H7 (cell line): ENCODE results near the gene TLX3. TPM values are rescaled to one million over a fixed set of nuclear protein-coding genes. Genes with fewer than 3 reads are reported as not detected.
A peak's percentile ranks its signal among the peaks of the same experiment; 100 is the strongest.

Source experiments
- DNase-seq: peaks from one replicate; pipeline ENCODE4 v3.0.0; 2012
- H3K27me3 ChIP-seq: 2 replicates; pipeline ENCODE4 v1.6.0; 2011; ENCODE audit warnings: mild to moderate bottlenecking, low read length; ENCODE audit not compliant: control insufficient read depth, insufficient read depth
- H3K36me3 ChIP-seq: replicated peaks from 2 replicates; pipeline ENCODE4 v1.5.1; 2011; ENCODE audit warnings: low read length; ENCODE audit not compliant: control insufficient read depth, insufficient read depth
- H3K4me3 ChIP-seq: 2 replicates; pipeline ENCODE4 v1.5.1; 2011; ENCODE audit warnings: low read depth, mild to moderate bottlenecking, control low read depth, low read length, moderate library complexity; ENCODE audit not compliant: insufficient read depth
- total RNA-seq: library from RNA; depleted of rRNA; stranded (reverse); fragments of >200 nt; shearing (Covaris generic); gene quantifications from 2 replicates; pipeline ENCODE4 v1.2.3, GENCODE V29; 2014; rRNA removed

TLX3 gene
- total RNA-seq, result not detected in 2 replicates

DNA sequence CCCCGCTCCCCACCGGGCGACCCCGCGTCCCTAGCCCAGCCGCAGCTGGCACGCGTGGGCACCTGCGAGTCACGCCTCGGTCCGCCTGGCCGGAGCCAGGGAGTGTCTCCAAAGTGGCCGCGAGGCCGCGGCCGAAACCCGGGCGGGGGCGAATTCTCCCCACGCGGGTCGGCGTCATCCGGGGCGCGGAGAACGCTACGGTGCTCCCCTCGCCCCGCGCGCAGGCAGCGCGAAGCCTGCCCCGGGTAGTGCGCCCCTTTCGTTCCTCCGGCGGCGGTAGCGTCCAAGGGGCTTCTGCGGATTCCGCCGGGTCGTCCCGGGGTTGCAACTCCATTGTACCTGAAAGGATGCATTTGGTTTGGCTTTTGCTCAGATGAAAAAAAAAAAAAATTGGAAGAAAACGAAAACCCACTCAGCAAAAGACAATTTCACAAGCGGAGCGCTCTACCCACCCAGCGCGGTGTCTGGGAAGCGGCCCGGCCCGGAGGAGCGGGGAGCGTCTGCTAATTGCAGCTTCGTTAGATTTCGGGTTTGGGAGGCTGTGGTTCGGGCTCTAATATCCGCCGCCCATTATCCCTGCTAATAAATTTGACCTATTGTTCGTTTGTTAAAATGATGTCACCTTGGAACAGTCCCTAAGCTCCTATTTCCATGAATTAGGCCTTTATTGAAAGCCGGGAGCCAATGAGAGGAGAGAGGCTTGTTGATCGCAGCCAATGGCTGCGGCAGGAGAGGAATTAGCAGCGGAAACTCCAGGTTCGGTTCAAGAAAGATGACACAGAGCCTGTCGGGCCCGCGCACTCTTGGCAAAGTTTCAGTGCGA is at the start of gene TLX3:
Gene TLX3, plus strand, starts transcription at position 796 of the 823 bp plus-strand sequence. CDS start 118 bp downstream, outside the sequence.
- H3K27me3 ChIP-seq, result peaks cover 100% of the 10 kb centered on the region
- H3K36me3 ChIP-seq, result no peaks in the 10 kb centered on the region
- DNase-seq, result peak; percentile 92
- H3K4me3 ChIP-seq, result peak within 1 kb of the TSS; percentile 28

DNA sequence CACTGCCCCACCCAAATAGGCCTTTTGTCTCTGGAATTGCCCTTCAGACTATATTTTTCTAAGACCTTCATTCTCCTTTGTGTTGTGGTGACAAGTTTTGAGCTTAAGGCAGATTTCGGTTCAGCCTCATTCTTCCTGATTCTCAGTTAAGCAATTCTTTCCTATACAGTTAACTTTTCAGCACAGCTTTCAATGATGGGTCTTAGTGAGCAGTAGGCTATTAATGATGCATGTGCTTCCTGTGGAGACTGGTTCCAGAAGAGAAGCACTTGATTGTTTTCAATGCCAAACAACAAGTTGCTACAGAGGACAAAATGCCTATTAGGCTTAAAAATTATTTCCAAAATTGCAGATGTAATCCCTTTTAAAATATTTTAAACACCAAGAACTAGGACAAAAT is 47.7 kb upstream of the TLX3 start:
- Histone ChIP-seq H3K4me3 (no peak overlapping the region), H3K36me3 (no peaks in the 10 kb centered on the region), H3K27me3 (no peaks in the 10 kb centered on the region)
- DNase-seq, result no peak

DNA sequence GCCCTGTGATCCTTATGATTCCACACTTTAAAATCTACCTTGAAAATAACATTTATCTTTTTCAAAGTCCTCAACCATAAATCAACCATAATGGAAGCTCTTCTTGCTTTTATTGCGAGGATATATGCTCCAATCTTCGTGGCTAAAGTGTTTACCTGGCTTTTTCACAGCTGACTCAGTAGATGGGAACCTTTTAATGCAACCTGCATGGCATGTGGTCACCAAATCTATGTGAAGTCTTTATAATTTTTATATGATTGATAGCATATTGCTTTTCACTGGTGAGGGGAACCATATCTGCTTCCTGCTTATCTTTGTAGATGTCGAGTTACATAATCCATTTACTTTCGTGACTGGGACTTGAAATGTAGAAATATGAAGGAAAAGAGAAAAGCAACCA is 47.1 kb upstream of the TLX3 start:
- no peaks in the 10 kb centered on the region for H3K36me3 ChIP-seq
- H3K27me3 ChIP-seq, result no peaks in the 10 kb centered on the region
- DNase-seq, result no peak
- no peak overlapping the region for H3K4me3 ChIP-seq

DNA sequence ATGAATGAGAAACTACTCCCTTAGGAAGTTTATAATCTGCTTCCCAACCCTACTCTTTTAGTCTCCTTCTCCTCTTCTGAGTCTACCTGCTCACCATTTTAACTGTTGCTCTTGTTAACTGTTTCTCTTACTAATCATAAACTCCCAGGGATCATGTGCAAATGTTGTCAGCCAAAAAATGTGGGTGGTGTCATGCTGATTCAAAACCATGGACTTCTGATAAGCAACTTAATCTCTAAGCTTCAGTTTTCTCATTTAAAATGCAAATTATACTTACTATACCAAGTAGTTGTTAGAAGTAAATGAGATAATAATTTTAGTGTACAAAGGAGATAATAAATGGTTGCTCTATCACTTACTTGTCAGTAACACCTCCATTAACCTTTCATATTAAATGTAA is 45.9 kb upstream of the TLX3 start:
- H3K27me3 ChIP-seq, result no peaks in the 10 kb centered on the region
- H3K36me3 ChIP-seq, result no peaks in the 10 kb centered on the region
- no peak for DNase-seq
- no peak overlapping the region for H3K4me3 ChIP-seq

GRCh38 chr5:171264843-171265242 is 44.2 kb upstream of the TLX3 start:
- Histone ChIP-seq H3K36me3 (no peaks in the 10 kb centered on the region), H3K4me3 (no peak overlapping the region), H3K27me3 (no peaks in the 10 kb centered on the region)
- DNase-seq, result no peak

GRCh38 chr5:171268700-171269620 is 40.1 kb upstream of the TLX3 start:
- no peak for DNase-seq
- no peaks in the 10 kb centered on the region for H3K27me3 ChIP-seq
- H3K4me3 ChIP-seq, result no peak overlapping the region
- no peaks in the 10 kb centered on the region for H3K36me3 ChIP-seq

DNA sequence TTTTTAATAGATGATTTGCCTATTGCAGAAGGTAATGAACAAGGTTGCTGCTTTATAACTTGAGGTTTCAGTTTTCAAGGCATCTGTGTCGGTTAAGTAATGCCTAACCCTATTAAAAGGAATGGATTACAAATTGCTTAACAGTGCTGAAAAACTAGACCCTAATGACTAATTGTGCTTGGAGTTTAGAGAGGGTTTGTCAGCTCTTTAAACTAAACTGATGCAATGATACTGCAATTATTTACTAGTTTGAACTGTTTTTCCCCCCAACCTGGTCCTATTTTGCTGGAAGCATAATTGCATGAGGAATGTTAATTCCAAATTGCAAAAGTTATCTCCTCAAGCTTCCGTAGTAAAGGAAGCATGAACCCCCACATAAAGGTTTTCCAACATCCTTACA is 39.3 kb upstream of the TLX3 start:
- Histone ChIP-seq H3K36me3 (no peaks in the 10 kb centered on the region), H3K27me3 (no peaks in the 10 kb centered on the region), H3K4me3 (no peak overlapping the region)
- no peak for DNase-seq

DNA sequence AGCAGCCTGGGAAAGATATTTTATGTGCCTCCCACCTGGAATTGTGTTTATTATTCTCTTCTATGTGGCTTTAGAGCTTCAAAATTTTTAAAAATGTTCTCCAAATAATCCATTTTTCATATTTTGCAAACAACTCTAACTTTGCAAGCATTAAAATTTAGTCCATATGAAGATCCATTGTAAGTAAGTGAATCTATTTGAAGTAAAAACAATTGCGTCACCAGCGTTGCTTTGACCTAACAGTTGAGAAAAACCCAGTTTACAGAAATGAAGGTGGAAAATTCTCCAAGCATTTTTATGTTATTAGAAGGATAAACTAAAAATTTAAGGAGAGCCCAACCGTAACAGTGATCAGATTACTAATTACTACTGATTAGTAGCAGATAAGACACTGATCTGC is 38.9 kb upstream of the TLX3 start:
- Histone ChIP-seq H3K27me3 (no peaks in the 10 kb centered on the region), H3K36me3 (no peaks in the 10 kb centered on the region), H3K4me3 (no peak overlapping the region)
- no peak for DNase-seq

DNA sequence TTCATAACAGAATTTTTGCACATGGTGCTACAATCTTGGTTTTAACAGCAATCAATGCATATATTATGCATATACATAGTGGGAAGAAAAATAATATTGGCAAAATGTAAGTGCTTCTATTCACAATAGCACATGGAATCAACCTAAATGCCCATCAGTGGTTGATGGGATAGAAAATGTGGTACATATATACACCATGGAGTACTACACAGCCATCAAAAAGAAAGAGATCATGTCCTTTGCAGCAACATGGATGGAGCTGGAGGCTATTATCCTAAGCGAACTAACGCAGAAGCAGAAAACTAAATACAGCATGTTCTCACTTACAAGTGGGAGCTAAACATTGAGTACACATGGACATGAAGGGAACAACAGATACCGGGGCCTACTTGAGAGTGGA is 37.2 kb upstream of the TLX3 start:
- H3K36me3 ChIP-seq, result no peaks in the 10 kb centered on the region
- no peaks in the 10 kb centered on the region for H3K27me3 ChIP-seq
- no peak for DNase-seq
- no peak overlapping the region for H3K4me3 ChIP-seq

DNA sequence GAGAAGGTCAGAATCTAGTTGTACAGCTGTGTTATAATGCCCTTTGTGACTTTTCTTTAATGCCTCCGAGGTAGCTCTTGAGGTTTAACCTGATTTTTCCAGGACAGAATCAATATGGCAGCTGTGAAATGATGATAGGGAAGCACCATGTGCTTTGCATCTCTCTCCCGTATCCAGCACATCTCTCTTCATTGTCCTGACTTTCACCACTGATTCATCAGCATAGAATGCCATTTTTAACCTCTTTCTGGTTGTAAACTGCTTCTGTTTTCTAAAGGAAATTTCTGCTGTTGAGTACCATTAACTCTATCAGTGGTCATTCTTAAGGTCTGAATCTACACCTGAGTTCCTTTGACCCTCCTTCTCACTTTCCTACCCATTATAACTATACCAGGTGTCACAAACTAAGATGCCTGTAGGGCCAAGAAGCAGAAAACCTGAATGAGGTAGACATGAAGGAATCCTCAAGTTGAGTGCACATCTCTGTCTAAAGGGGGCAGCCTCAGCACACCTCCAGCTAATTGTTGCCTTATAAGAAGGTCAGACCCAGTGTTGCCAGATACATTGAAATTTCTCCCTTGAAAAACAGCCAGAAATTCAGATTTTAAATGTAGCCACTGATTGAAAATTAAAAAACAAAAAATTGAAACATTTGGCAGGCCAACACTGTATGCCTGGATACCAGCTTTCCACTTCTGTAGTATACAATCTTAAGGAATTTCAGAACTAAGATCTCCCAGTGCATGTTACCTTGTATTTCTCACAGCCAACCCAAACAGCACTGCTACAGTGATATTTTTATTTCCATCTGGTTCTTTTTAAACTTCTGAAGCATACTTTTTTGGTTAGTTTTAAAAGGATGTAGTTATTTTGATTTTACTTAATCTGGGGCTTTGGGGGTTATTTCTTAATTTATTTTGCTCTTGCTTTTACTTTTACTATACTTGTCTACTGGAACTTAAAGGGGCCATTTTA is 35.8 kb upstream of the TLX3 start:
- no peaks in the 10 kb centered on the region for H3K36me3 ChIP-seq
- no peak overlapping the region for H3K4me3 ChIP-seq
- DNase-seq, result peak; percentile 56
- H3K27me3 ChIP-seq, result no peaks in the 10 kb centered on the region

- H3K27me3 ChIP-seq, result no peaks in the 10 kb centered on the region
- H3K4me3 ChIP-seq, result no peak overlapping the region
- no peaks in the 10 kb centered on the region for H3K36me3 ChIP-seq
- no peak for DNase-seq
Measured at GRCh38 chr5:171275841-171276544, 33.1 kb upstream of the TLX3 start.

DNA sequence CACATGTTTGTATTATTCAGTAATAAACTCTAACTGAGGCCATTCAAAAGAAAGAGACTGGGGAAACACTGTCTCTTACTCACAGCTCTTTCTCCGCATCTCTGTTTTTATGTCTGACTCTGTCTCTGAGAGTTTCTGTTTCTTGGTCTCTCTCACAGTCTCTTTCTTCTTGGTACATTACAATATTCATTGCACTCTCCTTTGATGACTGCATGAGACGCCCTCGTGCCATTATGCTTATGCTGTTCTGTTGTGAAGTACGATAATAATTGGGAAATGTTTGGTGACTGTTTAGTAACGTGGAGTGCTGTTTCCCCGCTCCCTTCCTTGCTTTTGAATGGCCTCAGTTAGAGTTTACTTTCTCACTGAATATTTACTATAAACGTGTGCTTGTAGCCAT is 25.3 kb upstream of the TLX3 start:
- Histone ChIP-seq H3K27me3 (no peaks in the 10 kb centered on the region), H3K36me3 (no peaks in the 10 kb centered on the region), H3K4me3 (no peak overlapping the region)
- no peak for DNase-seq

DNA sequence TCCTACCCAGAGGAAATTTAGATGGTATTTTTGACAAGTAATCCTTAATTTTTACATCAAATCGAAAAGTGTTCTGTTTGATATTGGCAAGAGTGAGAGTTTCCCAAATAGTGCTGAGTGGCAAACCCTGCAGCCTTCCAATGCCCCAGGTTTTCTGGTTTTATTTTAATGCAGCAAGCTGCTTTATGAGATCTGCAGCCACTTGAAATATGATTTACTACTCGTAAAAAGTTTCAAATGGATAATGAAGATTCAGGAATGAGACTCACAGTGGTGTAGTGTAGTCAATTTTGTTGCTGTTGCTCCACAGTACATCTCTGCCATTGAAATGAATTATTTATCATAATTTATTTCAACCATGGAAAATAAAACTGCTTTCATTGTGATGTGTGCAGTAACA is 23.6 kb upstream of the TLX3 start:
- DNase-seq, result no peak
- Histone ChIP-seq H3K27me3 (no peaks in the 10 kb centered on the region), H3K4me3 (no peak overlapping the region)

DNA sequence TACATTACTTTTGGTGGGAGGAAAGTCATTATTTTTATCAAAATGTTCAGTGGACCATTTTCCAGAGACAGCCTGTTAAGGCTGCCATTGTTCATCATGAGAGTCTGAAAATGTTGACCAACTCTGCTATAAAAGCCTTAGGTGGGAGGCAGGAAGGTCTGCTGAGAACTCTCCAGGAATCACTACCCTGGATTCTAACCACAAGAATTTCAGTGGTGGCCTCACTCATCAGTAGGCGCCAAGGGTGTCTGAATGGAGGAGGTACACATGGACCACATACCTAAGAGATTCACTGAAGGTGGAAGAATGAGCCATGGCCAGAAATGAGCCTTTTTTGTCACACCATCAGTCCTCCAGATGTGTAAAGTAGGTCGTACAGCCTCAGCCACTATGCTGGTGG is 21.0 kb upstream of the TLX3 start:
- no peak for DNase-seq
- Histone ChIP-seq H3K4me3 (no peak overlapping the region), H3K36me3 (no peaks in the 10 kb centered on the region), H3K27me3 (no peaks in the 10 kb centered on the region)

More for the DNA sequence above, 23.6 kb upstream of the TLX3 start:
- no peaks in the 10 kb centered on the region for H3K36me3 ChIP-seq
